Caco-2 (cell line): ENCODE measurements around the gene A1BG. TPM values are rescaled to one million over a fixed set of nuclear protein-coding genes. Genes with fewer than 3 reads are reported as not detected.
"Not testable (repeated sequence)": the region's sequence is repeated elsewhere in the genome, so short reads cannot be mapped to it uniquely, and the experiment has no call there.

ENCODE experiments used
- BruUV-seq: library from RNA; stranded (reverse); fragments of 400-500 nt; replicated peaks from 2 replicates; lab custom pipeline; 2021; lab: Mats Ljungman, UMichigan
- CTCF ChIA-PET: fragments of 300-600 bp; sonication (Branson Sonifier 250); formaldehyde crosslinking; loops from one replicate; lab custom pipeline; 2022; ENCODE audit warnings: antibody characterized with exemption; lab: Charles Lee
- POLR2A ChIA-PET: fragments of 300-600 bp; sonication (Branson Sonifier 250); formaldehyde crosslinking; loops from one replicate; lab custom pipeline; 2022; ENCODE audit warnings: antibody characterized with exemption; lab: Charles Lee
- DNase-seq, 2 experiments: peaks; one replicate each; pipeline versions ENCODE4 v3.0.0 to v3.0.0-alpha.2; 2020 to 2022
- H3K27me3 ChIP-seq: replicated peaks from 2 replicates; pipeline ENCODE4 v1.6.0; 2011; ENCODE audit warnings: low read length; ENCODE audit not compliant: control insufficient read depth, insufficient read depth
- H3K36me3 ChIP-seq: 2 replicates; pipeline ENCODE4 v1.5.1; 2011; ENCODE audit warnings: low read length; ENCODE audit not compliant: control insufficient read depth, insufficient read depth
- H3K4me1 ChIP-seq: fragments of 250-450 bp; sonication (Bioruptor Pico); 2 replicates; pipeline ENCODE4 v1.5.1; 2020; ENCODE audit warnings: mild to moderate bottlenecking
- H3K4me3 ChIP-seq: 2 replicates; pipeline ENCODE4 v1.5.1; 2011; ENCODE audit warnings: low read depth, mild to moderate bottlenecking, control low read depth, low read length
- H3K9me3 ChIP-seq: fragments of 250-450 bp; sonication (Bioruptor Pico); 2 replicates; pipeline ENCODE4 v1.5.1; 2020; ENCODE audit warnings: mild to moderate bottlenecking, moderate library complexity
- H3K27ac Mint-ChIP-seq: one replicate; pipeline ENCODE4 v1.8.0; 2022; ENCODE audit warnings: mixed read lengths; ENCODE audit not compliant: unreplicated experiment
- H3K27me3 Mint-ChIP-seq: one replicate; pipeline ENCODE4 v1.8.0; 2022; ENCODE audit warnings: mixed read lengths; ENCODE audit not compliant: insufficient read depth, unreplicated experiment
- H3K36me3 Mint-ChIP-seq: one replicate; pipeline ENCODE4 v1.8.0; 2022; ENCODE audit warnings: mild to moderate bottlenecking, mixed read lengths; ENCODE audit not compliant: insufficient read depth, unreplicated experiment
- H3K4me1 Mint-ChIP-seq: one replicate; pipeline ENCODE4 v1.8.0; 2022; ENCODE audit warnings: low read depth, mixed read lengths; ENCODE audit not compliant: unreplicated experiment
- H3K4me3 Mint-ChIP-seq: one replicate; pipeline ENCODE4 v1.8.0; 2022; ENCODE audit warnings: mild to moderate bottlenecking, moderate library complexity, mixed read lengths; ENCODE audit not compliant: unreplicated experiment
- H3K9me3 Mint-ChIP-seq: one replicate; pipeline ENCODE4 v1.8.0; 2022; ENCODE audit warnings: mixed read lengths; ENCODE audit not compliant: unreplicated experiment
- intact Hi-C: fragments of 100-400 bp; cut with micrococcal nuclease; formaldehyde crosslinking; loops from one replicate; pipeline ENCODE4 v1.10.0; 2022; ENCODE audit not compliant: unreplicated experiment
- total RNA-seq: library from RNA; stranded (reverse); gene quantifications from 2 replicates; pipeline ENCODE4 v1.2.3, GENCODE V29; 2022
- TF ChIP-seq, protein P1 (sequence below), 2 experiments: fragments of 200-600 bp in 1 of 2; IDR thresholded peaks; 1 replicate in 1 of 2; 2 replicates in 1 of 2; pipeline versions ENCODE4 v1.5.1 to v1.8.0; 2011 to 2022; ENCODE audit warnings: antibody characterized with exemption in 1 of 2, control low read depth in 1 of 2, inconsistent platforms in 1 of 2, low read depth in 1 of 2, low read length in 1 of 2, mild to moderate bottlenecking in 1 of 2, moderate library complexity in 1 of 2; ENCODE audit not compliant: insufficient read depth in 1 of 2, severe bottlenecking in 1 of 2, unreplicated experiment in 1 of 2

Gene A1BG
- total RNA-seq, 1 experiment from 2014 or later: 2.8 TPM

DNA sequence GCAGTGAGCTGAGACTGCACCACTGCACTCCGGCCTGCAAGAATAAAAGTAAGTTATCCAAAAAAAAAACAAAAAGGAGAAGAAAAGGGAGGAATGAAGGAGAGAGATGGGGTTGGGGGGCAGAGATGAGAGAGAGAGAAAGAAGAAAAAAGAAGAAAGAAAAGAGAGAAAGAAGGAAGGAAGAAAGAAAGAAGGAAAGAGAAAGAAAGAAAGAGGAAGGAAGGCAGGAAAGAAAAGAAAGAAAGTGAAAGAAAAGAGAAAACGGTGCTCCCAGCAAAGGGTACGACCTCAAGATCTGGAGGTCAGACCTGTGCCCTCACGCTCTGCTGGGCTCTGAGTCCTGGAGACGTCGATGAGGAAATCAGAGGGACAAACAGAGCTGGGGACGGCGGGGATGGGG, 3.7 kb downstream of the A1BG start:
- Histone ChIP-seq H3K36me3 (no peaks in the 10 kb centered on the region), H3K4me1 (no peaks in the 10 kb centered on the region), H3K27me3 (no peaks in the 10 kb centered on the region), H3K4me3 (no peak overlapping the region), H3K9me3 (no peaks in the 10 kb centered on the region)
- POLR2A ChIA-PET: no interaction called here
- intact Hi-C loops: no loop called here
- no peaks in the 10 kb centered on the region for H3K36me3 Mint-ChIP-seq
- peaks cover 4% of the 10 kb centered on the region for H3K27me3 Mint-ChIP-seq
- no peaks in the 10 kb centered on the region for H3K4me1 Mint-ChIP-seq
- TF ChIP-seq, protein P1, sequence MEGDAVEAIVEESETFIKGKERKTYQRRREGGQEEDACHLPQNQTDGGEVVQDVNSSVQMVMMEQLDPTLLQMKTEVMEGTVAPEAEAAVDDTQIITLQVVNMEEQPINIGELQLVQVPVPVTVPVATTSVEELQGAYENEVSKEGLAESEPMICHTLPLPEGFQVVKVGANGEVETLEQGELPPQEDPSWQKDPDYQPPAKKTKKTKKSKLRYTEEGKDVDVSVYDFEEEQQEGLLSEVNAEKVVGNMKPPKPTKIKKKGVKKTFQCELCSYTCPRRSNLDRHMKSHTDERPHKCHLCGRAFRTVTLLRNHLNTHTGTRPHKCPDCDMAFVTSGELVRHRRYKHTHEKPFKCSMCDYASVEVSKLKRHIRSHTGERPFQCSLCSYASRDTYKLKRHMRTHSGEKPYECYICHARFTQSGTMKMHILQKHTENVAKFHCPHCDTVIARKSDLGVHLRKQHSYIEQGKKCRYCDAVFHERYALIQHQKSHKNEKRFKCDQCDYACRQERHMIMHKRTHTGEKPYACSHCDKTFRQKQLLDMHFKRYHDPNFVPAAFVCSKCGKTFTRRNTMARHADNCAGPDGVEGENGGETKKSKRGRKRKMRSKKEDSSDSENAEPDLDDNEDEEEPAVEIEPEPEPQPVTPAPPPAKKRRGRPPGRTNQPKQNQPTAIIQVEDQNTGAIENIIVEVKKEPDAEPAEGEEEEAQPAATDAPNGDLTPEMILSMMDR (IDR thresholded peaks at IDR 0.05; ENCODE audit: insufficient read depth in 1 of 2, low read depth in 1 of 2, low read length in 1 of 2, severe bottlenecking in 1 of 2, unreplicated experiment in 1 of 2): no peak
- no peak overlapping the region for H3K27ac Mint-ChIP-seq
- CTCF ChIA-PET: no interaction called here
- no peak for DNase-seq
- H3K4me3 Mint-ChIP-seq: no peak overlapping the region
- BruUV-seq: no TSS peak
- H3K9me3 Mint-ChIP-seq: no peaks in the 10 kb centered on the region

DNA sequence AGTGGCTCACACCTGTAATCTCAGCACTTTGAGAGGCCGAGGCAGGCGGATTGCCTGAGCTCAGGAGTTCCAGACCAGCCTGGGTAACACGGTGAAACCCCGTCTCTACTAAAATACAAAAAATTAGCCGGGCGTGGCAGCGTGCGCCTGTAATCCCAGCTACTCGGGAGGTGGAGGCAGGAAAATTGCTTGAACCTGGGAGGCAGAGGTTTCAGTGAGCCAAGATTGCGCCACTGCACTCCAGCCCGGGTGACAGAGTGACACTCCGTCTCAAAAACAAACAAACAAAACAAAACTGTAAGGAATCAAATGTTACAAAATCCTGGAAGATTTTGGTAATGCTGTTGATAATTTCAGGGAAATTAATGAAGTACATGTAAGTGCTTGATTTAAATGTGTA, 5.2 kb downstream of the A1BG start:
- DNase-seq, intact Hi-C loops, H3K9me3 Mint-ChIP-seq, H3K27me3 Mint-ChIP-seq, H3K9me3 ChIP-seq, POLR2A ChIA-PET, H3K27me3 ChIP-seq, H3K36me3 ChIP-seq, H3K4me1 Mint-ChIP-seq, H3K4me1 ChIP-seq, H3K36me3 Mint-ChIP-seq, H3K27ac Mint-ChIP-seq, BruUV-seq, CTCF ChIA-PET: not testable (repeated sequence)
- H3K4me3 Mint-ChIP-seq: peak overlapping the region; percentile 73
- H3K4me3 ChIP-seq: peak overlapping the region; percentile 49

DNA sequence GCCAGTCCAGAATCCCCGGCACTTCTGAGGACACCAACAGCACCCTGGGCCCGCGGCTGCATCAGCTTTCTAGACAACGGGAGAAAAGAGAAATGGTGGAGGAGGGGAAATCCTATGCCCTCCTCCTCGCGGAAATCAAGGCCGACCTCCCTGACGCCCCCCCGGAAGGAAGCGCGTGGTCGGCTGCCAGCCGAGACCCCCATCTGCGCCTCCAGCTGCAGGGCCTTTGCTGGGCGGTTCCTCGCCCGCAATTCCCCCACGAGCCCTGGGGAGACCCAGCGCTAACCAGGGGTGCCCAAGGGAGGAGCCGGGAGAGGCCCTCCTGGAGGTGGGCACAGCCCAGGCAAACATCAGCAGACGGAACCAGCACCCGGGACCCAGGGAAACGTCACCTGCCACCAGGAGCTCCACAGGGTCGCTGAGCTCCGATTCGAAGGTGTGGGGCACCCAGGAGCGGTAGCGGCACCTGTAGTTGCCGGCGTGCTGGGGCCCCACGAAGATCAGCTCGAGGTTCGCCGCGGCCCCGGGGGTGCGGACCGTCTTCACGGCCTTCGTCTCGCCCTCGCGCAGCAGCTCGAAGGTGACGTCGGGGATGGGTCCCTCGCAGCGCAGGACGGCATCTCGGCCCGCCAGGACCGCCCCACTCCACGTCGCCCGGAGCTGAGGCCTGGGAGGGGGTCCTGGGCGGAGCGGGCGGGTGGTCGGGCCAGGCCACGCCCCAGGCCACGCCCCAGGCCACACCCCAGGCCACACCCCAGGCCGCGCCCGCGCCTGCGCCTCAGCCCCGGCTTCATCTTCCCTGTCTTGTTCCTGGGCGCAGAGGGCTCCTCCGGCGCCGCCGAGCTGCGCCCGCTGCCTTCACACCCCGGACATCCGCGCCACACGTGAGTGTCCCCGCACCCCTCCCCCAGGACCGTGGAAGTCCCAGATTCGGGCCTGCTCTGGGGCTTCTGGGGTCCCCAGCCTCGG, 6.0 kb downstream of the A1BG start:
- Histone ChIP-seq H3K4me1 (no peaks in the 10 kb centered on the region), H3K9me3 (no peaks in the 10 kb centered on the region), H3K27me3 (no peaks in the 10 kb centered on the region), H3K36me3 (no peaks in the 10 kb centered on the region), H3K4me3 (peak overlapping the region; percentile 49)
- peak in 1 of 2 experiments; percentile 58 for DNase-seq
- TF ChIP-seq, protein P1 (IDR thresholded peaks at IDR 0.05; ENCODE audit: insufficient read depth in 1 of 2, low read depth in 1 of 2, low read length in 1 of 2, severe bottlenecking in 1 of 2, unreplicated experiment in 1 of 2): no peak
- no peaks in the 10 kb centered on the region for H3K36me3 Mint-ChIP-seq
- CTCF ChIA-PET: interaction anchor here (0.6 kb wide), 1 partner anchor 20 kb away, joined by 3 read pairs; the partner anchor contains the start of gene ZSCAN22
- no peaks in the 10 kb centered on the region for H3K9me3 Mint-ChIP-seq
- H3K4me3 Mint-ChIP-seq: peak overlapping the region; percentile 73
- no peak overlapping the region for H3K27ac Mint-ChIP-seq
- H3K27me3 Mint-ChIP-seq: peaks cover 4% of the 10 kb centered on the region
- H3K4me1 Mint-ChIP-seq: no peaks in the 10 kb centered on the region
- POLR2A ChIA-PET: interaction anchor here (0.7 kb wide), 1 partner anchor 197 kb away, joined by 9 read pairs; no protein-coding TSS in a partner anchor
- BruUV-seq: no TSS peak
- intact Hi-C loops: no loop called here
